HG03095 (cell line): Measurements from ENCODE around the gene KCNK10.

Experiments used
- ATAC-seq: cut with Tn5 transposase; IDR thresholded peaks from one replicate; pipeline ENCODE4 v1.9.1; 2021; ENCODE audit warnings: moderate library complexity; ENCODE audit not compliant: unreplicated experiment

Gene KCNK10

DNA sequence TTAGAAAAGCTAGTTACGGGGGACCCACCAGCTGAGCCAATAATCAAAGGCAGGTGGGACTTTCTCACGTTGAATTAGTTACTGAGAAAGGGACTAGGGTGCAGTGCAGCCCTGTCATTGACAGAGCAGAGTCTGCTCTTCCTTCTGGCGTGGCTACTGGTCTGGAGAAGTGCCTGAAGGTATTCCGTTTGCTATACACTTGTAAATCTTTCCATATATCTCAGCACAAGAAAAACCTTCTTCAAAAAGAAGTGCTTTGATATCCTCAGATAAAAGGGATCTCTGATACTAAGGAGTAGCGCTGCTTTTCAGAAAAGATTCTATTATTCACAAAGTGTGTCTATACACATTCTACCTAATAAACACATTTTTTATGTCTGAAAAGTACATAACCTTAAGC is 91.5 kb downstream of the KCNK10 start:
- ATAC-seq = no peak

DNA sequence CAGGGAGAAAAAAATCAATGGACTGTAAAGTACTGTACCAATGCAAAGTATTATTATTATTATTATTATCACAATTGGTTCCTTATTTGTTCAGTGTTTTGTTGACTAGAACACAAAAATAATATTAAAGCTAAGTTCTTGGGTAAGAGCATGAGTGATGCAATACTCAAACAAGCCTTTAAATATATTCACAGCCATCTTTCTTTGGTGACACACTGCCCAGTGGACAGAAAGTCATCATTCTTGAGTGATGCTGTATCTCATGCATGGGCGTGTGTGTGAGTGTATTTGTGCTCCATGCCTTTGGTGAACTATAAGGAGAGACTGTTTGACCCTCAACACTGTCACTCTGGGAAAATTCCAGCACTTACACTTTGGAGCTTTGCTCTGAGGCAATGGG is 93.6 kb downstream of the KCNK10 start:
- no peak for ATAC-seq

DNA sequence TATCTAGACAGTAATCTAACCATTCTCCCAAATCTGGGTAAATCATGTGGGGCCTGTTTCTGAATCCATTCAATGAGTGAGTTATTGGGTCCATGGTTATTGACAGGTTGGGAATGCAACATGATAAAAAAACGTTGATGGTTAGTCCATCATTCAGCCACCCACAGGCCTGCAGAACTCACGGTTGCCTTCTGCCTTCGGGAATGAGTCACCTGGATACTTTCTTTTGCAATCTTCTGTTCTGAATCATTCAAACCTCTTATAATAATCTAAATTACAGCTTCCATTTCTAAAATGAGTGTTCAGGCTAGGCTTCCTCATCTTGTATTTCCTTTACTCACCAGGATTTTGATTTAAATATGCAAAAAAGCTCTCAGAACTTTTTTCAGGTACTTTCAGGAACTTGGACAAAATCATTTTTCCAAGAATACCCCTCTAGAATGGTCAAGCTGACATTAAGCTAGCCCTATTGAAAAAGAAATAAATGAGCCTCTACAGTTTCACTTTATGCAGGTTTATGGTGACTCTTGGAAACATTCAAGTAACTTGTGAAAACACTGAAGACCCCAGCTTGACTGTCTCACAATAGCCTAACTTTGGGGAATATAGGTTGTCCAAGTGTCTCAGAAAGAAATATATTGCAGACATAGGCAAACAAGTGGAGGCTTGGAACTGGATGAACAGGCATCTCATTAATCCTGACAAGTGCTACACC is 94.4 kb downstream of the KCNK10 start:
- ATAC-seq = no peak

DNA sequence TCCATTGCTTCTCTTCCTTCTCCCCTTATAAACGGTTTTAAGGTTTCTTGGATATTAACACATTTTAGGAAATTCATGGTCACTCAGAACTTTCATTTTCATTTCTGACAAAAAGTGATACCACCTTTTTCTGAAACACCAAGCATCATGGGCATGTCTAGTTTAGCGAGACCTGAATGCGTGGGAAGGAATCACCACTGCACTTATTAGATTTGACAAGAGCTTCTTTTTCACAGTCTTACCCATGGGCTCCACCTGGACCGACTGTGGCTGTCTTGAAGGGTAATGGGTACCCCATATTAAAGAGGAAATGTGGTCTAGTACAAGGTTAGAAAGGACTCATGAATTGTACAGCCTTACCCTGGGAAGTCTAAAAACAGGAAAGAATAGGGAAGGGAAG is 95.4 kb downstream of the KCNK10 start:
- ATAC-seq = no peak

DNA sequence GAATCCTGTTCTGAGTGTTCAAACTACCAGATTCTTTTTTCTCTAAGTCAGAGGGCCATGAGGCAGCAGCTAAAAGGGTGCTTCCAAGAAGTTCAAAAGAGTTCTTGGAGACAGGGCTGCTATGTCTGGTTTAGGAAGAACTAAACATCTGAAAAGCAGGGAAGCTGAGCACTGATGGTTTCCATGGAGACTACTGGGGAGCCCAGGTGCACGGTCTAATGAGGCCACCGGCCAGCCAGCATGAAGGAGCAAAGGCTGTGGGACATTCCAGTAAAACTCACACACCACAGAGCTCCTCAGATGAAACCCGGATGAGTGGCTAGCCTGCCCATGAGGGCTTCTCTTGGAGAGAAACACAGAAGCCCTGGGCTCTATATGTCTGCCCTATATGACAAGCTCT is 97.3 kb downstream of the KCNK10 start:
- ATAC-seq = no peak

DNA sequence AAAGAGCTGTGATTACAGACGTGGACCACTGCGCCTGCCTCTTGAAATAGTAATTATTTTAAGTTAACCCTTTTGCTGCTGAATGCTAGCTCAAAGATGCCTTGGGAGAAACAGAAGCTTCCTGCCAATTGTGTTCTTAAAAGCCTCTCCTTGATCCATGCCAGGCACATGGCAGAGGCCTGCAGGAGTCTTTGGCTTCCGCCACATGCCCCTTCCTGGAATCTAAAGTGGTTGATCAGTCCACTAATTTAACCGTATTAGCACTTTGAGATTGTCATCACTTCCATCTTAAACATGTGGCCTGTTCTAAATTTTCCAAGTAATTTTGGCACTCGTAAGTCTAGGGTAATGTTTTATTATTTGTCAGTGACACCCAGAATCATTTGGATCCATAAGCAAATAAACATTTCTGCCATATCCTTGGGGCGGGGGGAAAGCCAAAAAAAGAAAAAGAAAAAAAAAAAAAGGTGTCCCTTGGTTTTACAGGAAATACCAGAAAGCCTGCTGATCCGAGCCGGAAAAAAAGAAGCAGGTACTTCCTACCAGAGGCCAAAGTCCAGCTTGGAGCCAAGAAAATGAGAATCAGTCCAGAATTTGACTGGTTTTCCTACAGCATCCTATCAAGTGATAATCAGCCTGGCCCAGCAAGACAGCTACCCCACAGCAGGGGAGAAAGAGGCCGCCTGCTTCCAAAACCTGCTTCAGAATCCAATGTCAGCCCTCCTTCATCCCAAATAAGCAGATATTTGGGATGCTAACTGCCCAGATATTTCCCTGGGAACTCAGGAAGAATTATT is 104.8 kb downstream of the KCNK10 start:
- ATAC-seq = no peak

DNA sequence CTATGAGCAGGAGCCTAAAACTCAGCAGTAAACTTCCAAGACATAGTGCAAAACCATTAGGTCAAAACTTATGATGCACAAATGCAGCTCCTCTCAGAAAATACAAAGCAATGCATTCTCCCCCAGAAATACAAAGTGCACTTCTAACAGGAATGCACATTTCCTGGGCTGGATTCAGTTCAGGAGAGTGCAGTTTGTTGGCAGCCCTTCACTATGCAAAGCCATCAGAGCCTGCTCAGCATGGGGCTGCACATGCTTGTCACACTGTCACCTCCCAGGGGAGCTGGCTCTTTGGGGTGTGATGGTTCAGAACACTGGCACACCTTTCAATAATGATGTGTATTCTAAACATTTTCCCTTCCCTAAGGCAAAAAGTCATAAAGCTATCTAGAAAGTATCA is 110.4 kb downstream of the KCNK10 start:
- ATAC-seq = no peak

DNA sequence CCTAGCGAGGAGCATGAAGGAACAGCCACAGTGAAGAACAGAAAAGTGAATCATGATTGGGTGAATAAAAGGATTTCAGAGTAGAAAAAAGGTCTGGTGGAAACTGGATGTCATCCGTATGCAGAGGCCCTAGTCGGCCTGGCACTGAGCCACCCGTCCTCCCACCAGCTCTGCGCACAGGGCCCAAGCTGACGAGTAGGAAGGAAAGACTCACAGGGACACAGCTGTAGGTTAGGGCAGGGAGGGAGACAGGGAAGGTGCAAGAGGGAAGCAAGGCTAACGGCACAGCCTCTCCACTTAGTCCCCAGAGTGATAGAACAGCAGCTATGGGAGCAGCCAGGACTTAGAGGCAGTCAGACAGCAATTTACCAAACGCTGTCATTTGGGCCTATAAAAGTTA is 112.6 kb downstream of the KCNK10 start:
- ATAC-seq = no peak

DNA sequence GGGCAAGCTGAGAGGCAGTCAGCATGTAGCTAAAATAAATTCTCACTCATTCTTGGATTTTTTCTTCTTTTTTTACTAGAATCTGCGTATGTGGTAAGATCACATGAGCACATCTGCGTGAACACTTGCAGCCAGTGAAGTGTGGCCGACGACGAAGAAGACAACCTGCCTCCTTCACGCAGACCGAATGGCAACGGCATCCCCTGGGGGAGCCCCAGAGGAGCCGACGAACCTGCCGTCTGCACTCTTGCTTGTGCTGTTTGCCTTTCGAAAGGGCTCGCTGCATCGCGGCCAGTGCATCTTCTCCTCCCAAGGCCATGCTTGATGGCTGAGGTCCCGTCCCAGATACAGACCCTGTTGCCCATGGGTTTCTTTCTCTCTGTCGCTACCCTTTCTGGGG is 113.8 kb downstream of the KCNK10 start:
- ATAC-seq = no peak

DNA sequence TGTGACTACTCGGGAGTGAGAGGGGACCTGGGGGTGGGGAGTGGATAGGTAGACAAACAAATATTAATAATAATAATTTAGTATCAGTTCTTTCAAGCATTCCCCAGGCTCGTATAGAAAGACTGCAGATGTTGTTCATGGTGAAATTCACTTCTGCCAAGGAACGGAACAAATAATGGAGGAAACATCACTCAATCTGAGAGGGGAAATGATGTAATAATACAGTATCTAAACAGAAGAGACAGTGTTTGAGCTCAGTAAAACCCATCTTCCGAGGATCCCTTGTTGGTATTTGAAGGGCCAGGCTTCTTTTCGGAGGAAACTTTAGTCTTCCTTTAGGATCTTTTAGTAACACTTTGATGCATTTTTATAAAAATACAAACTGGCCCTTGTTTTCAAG is 114.2 kb downstream of the KCNK10 start:
- no peak for ATAC-seq

DNA sequence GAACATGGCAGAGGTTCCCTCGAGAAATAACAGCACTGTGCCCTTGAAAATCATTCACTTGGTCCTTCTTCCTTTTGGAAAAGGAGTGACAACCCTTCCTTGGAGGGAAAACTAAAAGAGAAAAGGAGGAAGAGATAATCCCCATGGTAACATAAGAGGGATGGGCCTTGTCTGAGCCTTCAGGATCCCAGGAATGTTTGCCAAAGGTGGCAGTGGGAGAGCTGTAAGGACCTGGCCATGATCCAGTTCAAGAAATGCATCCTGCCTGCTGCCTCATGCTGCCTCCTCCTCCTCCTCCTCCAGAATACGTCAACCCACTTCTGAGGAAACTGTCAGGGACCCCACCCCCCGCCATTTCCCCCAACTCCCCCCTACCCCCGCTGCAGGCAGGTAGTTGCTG is 118.8 kb downstream of the KCNK10 start:
- no peak for ATAC-seq

DNA sequence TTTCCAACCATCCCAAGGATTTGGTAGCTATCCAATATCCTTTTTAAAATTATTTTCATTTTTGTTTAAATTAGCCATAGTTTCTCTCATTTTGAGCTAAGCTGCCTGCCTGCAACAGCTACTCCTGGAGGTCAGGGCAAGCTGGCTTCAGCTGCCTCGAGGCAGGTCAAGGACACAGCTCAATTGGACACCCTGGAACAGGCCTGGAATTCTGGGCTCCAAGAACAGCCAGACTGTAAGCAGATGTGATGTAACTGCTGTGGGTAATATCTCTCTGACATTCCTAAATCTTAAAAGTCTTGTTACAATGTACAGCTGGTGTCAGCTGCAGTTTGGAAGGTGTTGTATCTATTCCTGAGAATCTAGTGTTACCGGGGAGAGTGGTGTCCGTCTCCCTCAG is 119.8 kb downstream of the KCNK10 start:
- ATAC-seq = no peak

DNA sequence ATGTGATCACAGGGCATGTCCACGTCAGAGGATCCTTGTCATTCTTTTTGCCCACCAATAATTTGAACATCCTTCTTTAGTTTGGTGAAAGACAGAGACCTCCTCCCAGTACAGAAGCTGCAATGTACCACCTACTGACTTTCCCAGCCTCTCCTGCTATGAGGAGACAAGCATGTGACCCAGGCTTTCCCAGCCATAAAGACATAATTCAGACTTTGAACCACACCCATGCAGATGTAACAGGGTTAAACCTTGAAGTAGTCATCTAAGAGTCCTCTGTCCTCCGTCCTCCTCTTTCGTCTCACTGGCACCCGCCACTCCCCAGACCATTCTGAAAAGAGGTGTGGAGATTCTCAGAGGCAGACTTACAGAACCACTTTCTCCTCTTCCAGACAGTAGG is 120.8 kb downstream of the KCNK10 start:
- ATAC-seq = no peak

DNA sequence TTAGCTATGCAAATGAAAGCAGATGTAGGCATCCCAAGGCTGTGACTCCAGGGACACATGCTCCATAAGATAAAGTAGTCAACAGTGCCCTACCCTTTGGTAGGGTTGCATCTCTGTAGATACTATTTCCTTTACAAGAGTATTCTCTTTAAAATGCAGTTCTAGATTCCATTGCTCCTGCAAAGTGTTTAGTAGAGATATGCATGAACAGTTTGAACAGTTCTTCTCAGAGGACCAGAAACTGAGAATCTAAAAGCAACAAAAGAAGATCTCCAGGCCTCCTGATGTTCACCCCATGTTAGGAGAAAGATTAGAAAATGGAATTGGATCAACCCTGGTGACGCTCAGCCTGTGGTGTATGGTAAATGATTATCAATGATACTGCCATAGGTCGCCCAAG is 121.2 kb downstream of the KCNK10 start:
- no peak for ATAC-seq

DNA sequence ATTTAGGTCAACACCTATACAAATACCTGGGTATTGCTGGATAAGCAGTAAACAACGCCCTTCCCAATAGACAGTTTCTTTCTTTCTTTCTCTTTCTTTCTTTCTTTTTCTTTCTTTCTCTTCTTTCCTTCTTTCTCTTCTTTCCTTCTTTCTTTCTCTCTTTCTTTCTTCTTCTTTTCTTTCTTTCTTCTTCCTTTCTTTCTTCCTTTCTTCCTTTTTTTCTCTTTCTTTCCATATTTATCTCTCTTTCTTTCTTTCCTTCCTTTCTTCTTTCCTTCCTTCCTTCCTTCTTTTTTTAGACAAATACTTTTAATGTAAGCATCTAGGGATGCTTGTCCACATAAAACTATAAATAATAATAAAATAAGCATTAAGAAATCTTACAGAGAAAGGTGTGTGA is 123.2 kb downstream of the KCNK10 start:
- ATAC-seq = no peak

DNA sequence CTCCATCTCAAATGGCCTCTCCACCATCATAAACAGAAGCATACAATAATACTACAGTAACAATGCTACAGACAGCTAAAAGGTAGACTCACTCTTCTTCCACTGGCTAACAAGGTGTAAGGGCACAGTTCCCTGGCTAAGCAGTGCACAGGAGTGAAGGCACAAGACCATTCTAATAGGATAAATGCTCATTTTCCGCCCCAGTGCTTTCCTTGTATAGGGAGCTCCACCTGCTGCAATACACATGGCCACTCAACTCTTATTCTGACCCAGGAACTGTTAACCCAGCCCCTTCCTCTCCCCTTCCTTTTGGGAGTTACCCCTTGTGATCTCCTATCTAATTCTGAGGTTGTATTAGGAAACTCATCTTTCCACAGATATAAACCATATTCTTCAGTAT is 124.6 kb downstream of the KCNK10 start:
- ATAC-seq = no peak

DNA sequence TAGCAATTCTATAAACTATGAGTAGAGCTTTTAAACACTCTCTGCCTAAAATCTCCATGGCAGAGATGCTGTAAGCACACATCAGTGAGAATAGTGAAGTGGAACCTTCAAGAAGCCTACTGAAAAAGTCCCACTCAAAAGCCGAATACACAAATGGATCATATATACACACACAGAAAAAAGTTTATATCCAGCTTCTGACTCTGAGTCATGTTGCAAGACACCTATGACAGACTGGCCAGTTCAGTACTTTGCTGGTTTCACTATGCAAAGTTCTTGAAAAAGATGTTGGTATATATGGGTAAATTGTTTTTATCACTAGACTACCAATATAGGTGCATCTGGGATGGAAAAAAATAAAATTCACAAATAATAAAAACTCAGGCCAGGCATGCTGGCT is 126.1 kb downstream of the KCNK10 start:
- no peak for ATAC-seq

DNA sequence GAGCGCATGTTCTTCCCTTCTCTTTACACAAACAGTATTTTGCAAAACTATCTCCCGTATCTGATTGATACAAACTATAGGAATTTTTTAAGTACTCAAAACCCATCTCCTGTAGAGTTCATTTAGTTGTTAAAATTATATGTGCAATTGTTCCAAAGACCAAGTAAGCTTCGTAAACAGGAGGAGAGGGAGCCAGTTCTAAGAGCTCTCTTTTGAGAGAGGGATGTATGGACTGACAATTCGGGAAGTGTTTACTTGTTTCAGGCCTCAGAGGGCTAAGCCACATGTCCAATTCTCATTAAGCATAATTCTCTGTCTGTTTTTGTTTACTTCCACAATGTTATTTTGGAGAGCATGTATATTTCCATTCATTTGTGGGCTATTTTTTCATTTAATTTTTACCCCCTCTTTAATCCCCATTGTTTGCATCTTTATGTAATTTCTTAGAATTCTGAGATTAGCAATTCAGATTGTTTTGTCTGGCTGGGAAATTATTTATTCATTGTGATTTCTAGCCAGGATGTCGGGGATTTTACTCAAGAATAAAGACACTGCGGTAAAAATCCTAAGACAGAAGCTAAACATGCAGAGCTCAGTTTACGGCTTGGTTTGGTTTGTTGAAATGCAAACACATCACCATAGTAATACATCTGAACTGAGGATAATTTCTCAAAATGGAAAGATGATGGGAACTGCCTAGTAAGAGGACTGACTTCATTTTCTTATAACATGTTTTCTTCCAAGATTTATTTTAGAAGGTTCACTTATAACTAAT is 126.8 kb downstream of the KCNK10 start:
- no peak for ATAC-seq

DNA sequence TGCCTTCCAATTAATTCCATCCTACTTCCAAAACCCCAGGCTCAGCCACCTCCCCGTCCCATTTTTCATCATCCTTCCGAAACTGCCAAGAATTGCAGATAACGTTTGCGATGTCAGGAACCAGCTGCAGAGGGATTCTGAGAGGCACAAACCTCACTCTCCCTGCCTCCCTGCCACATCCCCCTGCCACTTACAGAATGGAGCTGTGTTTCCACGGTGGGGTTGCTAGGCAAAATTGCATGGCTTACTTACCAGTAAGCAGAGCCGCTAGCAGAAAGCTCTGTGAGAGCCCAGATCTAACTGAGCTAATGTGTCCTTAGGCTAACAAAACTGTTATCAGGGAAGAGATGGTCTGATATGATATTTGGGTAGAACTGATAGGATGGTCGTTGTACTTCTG is 127.4 kb downstream of the KCNK10 start:
- no peak for ATAC-seq

DNA sequence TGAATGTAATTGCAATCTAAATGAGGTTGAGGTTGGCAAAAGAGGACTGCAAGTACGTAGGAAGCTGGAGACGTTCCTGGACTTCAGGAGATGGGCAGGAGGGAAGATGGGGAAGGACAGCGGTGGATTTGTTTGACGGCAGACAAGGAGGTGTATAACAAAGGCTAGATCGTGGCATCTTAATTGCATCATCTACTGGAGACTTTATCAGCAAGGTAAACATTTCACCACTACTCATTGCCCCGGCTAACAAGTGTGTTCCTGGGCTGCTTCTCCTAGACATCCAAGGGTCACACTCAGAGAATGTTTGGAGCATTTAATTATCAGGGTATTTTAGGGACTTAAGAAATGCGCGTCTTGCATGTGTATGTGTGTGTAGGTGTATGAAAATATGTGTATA is 128.5 kb downstream of the KCNK10 start:
- ATAC-seq = no peak

DNA sequence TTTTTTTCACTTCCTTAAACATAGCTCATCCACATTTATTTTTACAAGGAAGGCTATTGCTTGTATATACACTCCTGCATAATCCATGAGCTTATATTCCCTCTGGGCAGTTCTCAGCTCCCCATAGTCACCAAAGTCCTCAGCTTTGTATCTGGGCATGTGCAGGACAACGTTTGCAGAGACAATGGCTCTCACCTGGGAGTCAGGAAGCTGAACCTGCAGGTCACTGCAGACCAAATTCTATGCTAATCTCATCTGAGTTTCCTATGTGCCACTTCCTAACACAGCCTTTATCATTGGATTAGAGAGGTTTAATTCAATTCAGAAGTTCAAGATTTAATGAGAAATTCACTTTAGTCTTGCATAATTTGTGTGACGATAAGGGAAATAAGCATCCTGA is 131.5 kb downstream of the KCNK10 start:
- ATAC-seq = no peak
